GM19397 (cell line): Measurements from ENCODE around the gene SUMO4.

ENCODE experiments used
- ATAC-seq: cut with Tn5 transposase; IDR thresholded peaks from one replicate; pipeline ENCODE4 v1.9.1; 2021; ENCODE audit warnings: mild to moderate bottlenecking, moderate library complexity; ENCODE audit not compliant: unreplicated experiment

Gene SUMO4

DNA sequence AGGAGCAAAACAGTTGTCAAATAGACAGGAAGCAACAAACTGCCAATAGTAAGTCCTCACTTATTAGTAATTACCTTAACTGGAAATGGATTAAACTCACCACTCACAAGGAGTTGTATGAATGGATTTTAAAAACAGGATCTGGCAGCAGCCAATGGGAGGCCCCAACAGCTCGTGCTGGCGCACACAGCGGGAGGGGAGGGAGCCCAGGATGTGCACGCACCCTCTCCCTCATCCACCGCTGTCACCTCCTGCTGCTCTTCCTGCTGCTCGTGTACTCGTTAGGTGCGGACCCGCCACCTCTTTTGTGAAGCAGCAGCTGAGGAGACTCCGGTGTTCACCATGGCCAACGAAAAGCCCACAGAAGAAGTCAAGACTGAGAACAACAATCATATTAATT, at the start of gene SUMO4:
Gene SUMO4, plus strand, starts transcription at position 213 of the 400 bp plus-strand sequence. Its CDS starts 130 bp downstream, at position 343.
- ATAC-seq: no peak

DNA sequence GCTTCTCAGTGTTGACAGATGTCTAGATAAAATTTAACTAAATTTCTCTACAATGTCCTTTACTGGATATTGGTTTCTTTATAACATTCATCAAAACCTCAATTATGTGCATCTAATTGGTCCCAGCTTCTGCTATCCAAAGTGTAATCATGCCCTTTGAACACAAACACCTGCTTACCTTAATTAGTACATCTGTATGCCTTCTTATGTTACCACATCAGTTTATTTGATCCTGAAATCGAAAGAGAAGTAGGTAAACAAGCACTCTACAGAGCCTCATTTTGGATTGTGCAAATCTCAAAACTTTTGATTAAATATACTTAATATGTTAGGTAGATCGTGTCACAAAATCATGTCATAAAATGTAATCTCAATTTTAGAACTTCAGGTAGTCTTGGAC, 46.1 kb upstream of the SUMO4 start:
- ATAC-seq: no peak

DNA sequence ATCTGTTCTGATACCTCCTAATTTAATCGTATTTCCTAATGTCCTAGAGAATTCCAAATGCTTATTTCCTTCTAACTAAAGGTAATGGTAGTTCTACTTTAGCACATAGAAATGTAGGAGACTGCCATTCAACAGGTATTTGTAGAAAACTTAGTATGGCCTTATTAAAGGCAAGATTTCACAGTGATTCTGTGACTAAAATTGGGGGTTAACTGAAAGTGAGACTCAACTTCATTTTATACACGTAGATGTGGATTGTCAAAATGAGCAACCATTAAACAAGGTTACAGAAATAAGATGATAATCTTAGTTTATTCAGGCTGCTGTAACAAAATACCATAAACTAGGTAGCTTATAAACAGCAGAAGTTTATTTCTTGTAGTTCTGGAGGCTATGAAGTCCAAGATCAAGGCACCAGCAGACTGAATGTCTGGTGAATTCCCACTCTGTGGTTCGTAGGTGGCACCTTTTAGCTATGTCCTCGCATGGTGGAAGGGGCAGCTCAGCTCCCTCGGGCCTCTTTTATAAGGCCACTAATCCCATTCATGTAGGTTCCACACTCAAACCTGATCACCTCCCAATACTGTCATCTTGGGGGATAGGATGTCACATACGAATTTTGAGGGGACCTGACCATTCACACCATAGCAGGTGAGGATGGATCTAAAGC, 43.8 kb upstream of the SUMO4 start:
- no peak for ATAC-seq

DNA sequence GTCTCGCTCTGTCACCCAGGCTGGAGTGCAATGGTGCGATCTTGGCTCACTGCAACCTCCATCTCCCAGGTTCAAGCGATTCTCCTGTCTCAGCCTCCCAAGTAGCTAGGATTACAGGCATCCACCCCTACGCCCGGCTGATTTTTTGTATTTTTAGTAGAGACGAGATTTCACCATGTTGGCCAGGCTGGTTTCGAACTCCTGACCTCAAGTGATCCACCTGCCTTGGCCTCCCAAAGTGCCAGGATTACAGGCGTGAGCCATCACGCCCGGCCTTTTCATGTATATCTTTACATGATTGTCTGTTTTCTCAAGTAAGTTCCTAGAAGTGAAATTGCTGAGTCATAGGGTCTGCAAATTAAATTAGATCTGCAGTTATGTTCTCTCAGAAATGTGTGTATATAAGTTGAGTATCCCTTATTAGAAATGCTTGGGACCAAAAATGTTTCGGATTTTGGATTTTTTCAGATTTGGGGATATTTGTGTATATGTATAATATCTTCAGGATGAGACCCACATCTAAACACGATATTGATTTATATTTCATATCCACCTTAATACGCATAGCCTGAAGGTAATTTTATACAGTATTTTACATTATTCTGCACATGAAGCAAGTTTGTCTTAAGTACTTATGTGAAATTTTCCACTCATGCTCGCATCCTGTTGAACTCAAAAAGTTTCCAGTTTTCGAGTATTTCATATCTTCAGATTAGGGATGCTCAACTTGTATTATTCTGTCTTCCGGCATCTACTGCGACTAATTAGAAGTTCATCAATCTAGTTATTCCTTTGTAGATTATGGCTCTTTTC, 42.1 kb upstream of the SUMO4 start:
- no peak for ATAC-seq

DNA sequence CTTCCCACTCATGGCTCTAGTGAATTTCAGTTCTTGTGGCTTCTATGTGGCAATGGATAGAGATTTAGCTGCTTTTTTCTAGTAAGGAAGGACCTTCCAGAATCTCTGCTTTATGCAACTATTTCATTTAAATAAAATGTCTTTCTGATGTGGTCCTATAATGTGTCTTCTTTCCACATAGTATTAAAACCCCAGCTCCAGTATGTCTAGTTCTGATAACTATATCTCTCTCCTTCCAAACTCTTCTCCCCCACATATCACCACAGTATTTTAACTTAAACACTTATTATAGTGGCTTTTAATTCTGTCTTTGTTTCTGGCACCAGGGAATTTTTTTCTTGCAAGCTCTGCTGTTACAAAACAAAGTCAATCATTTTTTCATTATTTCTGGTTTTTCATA, 40.6 kb upstream of the SUMO4 start:
- ATAC-seq: no peak

DNA sequence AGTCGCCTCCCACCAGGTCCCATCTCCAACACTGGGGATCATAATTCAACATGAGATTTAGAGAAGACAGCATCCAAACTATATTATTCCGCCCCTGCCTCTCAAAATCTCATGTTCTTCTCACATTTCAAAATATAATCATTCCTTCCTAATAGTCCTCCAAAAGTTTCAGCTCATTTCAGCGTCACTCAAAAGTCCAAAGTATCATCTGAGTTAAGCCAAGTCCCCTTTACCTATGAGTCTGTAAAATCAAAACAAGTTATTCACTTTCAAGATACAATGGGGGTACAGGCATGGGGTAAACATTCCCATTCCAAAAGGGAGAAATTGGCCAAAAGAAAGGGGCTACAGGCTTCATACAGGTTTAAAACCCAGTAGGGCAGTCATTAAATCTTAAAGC, 39.5 kb upstream of the SUMO4 start:
- ATAC-seq: no peak

DNA sequence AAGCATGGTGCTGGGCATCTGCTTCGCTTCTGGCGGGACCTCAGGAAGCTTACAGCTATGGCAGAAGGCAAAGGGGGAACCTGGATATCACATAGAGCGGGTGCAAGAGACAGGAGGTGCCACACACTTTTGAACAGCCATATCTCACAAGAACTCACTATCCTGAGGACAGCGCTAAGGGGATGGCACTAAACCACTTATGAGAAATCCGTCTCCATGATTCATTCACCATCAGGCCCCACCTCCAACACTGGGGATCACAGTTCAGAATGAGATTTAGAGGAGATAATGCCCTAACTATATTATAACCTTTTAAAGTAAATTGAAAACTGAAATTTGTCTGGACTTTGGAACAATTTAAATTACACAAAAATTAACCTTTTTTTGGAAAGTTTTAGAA, 37.8 kb upstream of the SUMO4 start:
- ATAC-seq: no peak

DNA sequence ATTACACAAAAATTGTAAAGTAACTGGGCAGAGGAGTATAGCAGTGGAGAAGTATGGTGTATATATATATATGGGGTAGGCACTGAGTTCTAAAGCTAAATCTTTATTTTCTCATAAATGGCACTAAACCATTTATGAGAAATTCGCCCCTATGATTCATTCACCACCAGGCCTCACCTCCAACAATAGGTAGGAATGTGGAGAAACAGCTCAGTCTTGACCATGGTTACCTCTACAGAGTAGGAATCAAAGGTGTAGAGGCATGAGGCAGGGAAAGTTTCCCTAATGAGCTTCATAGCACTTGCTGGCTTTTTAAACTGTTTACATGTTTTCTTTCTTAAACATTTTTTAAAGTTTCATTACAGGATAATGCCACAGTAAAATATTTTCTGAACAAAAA, 36.9 kb upstream of the SUMO4 start:
- ATAC-seq: no peak

DNA sequence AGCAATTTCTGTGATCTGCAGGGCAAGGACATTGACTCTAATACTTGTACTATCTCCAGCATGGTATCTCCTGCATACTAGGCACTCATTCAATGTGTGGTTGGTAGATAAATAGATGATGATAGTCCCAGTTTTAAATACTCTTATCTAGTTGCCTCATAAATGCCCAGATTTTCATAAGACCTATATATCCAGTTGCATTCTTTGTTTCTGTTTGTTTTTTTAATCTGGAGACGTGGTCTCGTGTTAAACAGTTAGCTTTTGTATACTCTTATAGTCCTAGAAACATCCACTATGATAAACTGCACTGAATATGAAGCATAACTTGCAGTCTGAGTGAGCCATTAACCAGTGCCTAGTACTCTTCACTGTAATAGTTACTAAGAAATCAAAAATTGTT, 35.5 kb upstream of the SUMO4 start:
- no peak for ATAC-seq

DNA sequence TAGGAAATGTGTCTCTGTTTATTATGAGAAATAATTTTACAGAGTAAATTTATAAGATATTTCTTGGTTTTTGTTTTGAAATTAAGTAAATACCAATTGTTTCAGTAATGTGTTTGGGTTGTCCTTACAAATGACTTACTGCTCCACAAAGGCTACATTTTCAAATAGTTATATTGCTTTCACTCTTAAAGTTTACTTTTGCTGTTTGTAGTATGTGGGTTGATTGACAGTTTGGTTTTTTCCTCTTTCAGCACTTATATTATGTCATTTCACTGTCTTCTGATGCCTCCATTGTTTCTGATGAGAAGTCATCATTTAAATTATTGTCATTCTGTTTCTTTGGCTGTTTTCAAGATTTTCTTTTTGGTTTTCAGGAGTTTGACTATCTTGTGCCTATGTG, 34.9 kb upstream of the SUMO4 start:
- ATAC-seq: no peak

DNA sequence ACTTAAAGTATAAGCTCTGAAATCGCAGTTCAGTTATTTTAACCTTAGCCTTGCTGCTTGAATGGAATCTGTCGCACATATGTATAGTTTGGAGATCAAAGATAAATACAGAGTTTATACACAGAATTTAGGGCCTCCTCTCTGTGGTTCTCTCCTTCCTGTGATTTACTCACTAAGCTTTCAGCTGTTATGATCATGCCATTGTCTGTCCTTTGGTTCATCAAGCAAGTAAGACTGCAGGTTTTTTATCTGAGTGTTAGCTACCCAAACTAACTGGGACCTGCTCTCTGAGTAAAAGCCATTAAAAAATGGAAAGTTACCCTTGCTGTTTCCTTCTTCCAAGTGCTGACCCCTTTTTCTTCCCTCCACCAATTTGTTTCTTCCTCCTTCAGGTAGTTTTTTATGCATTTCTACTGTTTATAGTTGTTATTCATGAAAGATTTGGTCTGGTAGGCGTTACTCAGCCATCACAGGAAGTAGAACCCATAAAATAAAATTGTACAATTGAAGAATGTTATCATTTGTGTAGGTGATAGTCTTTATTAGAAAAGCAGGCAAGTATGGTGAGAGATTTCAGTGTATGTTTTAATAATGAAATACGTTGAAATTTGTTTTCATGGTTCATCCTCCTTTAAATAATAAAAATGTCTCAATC, 33.7 kb upstream of the SUMO4 start:
- ATAC-seq: no peak

DNA sequence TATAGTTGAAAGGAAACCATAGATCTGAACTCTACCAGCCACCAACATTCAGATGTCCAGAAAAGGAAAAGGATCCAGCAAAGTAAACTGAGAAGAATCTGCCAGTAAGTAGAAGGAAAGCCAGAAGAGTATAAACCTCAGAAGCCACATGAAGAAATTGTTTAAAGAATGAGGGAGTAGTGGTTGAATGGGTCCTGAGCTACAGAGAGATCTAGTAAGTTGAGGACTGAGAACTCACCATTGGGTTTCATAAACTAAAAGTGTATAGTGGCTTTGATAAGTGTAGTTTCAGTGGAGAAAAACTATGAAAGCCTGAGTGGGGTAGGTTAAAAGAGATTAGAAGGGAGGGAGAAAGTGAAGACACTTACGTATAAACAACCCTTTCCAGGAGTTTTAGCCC, 32.0 kb upstream of the SUMO4 start:
- ATAC-seq: no peak

DNA sequence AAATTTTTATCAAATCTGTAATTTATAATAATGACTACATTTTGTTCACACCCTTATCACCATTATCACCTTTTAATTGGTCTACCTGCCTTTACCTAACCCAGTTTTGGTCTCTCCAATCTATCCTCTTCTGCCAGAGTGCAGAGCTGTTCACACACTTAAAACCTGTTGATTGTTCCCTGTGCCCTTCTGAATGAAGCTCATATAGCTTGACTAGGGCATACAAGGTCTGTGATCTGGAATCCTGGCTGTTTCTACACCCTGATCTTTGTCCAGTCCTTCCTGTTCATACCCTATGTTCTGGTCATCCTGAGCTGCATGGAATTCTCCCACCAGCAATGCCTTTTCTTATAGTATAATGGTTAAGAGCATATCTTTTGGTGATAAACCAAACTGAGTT, 28.9 kb upstream of the SUMO4 start:
- ATAC-seq: no peak

DNA sequence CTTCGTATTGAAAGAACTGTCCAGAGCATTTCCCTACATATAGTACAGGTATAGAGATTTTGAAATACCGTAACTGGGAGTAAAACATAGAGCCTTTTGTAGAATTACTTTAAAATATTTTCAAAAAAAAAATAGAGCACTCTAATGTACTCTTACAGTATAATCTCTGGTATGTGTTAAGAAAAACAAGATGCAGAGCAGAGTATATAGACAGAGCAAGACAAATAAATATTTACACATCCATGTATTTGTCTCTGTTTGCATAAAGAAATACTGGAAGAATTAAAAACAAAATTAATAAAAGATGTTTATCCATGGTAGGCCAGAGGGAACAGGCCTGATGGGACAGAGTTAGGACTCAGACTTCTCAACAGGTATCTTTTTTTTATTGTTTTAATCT, 28.0 kb upstream of the SUMO4 start:
- ATAC-seq: no peak

DNA sequence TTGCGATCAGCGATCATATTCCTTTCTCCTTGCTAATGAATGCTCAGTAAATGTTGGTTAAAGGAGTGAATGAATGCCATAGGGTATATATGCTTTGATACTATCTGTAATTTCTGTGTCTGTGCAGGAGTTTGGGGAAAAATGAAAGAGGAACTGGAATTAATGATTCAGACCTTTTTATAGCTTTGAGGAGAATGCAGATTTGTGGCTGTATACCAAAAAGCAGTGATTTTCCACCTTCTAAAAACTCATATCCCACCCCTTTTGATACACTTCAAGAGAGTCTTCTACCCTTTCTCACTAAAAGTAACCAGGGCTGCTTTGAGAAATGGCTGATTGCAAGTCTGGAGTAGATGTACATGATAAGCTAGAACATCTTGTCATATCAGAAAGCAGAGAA, 26.6 kb upstream of the SUMO4 start:
- no peak for ATAC-seq

DNA sequence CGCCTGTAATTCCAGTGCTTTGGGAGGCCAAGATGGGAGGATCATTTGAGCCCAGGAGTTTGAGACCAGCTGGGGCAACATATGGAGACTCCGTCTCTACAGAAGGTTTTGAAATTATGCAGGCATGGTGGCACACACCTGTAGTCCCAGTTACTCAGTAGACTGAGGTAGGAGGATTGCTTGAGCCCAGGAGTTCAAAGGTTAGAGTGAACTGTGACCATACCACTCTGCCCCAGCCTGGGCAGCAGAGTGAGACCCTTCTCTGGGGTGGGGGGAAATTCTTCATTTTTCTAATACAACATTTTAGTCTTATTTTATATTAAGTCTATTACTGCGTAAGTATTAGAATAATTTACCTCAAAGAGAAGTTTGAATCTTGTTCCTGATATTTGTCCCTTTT, 20.1 kb upstream of the SUMO4 start:
- no peak for ATAC-seq

DNA sequence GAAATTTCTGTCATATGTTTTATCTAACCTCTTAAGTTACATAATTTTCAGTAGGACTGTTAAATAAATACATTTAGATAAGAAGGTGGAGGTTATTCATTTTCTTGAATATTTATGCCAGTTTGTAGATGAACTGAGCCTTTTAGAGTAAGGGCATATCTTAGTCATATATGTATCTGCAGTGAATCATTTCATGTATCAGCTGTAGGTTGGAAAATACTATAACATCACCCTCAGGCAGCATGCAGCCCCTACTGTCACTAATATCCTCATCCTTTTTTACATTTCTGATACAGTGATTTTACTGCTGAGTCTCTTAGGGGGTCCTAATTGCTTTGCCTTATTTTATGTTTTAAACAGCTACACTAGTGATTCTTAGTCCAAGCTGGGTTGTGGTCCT, 19.5 kb upstream of the SUMO4 start:
- ATAC-seq: no peak

DNA sequence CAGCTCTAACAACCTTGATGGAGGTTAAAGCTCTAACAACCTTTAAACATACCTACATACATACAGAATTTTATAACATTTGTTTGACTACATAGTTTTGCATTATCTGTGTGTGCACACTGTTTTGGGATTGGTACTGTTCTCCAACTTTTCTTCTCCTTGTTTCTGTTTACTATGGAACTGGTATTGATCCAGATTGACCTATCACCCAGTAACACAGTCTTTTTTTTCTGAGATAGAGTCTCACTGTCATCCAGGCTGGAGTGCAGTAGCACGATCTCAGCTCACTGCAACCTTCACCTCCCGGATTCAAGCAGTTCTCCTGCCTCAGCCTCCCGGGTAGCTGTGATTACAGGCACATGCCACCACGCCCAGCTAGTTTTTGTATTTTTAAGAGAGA, 16.7 kb upstream of the SUMO4 start:
- no peak for ATAC-seq

DNA sequence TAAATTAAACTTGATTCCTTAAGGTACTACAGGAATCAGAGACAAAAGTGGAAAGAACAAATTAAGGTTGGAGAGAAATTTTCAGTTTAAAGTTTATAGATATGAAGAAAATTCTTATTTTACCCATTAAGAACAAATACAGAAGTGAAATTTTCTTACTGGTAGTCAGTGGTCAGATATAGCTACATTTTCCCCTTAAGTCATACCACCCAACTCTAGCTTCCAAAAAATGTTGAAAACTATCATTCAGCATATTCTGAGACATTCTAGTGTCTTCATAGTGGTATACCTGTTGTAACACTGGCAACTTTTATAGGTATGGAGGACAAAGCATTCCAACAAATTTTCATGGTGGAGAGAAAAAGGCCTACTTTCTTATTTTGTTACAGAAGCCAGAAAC, 15.6 kb upstream of the SUMO4 start:
- ATAC-seq: no peak

DNA sequence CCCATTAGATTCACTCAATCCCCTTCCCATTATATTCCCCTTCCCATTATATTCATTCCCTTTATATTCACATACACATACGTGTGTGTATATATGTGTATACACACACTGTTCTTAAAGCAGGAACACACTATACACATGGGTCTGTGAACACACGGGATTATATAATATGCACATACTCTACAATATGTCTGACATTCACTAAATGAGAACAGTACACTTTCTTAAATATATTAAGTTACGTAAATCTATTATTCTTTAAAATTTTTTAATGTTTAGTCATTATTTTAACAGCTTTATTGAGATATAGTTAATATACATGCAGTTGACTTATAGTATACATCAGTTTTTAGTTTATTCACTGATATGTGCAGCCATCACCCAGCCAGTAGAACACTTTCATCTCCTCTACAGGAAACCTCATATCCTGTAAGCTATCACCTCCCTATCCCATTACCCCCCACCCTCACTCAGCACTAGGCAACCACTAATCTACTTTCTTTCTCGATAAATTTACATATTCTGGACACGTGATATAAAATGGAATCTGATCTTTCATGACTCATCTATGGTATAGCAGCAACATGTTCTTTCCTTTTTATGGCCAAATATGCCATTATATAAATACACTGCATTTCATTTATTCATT, 13.9 kb upstream of the SUMO4 start:
- no peak for ATAC-seq

DNA sequence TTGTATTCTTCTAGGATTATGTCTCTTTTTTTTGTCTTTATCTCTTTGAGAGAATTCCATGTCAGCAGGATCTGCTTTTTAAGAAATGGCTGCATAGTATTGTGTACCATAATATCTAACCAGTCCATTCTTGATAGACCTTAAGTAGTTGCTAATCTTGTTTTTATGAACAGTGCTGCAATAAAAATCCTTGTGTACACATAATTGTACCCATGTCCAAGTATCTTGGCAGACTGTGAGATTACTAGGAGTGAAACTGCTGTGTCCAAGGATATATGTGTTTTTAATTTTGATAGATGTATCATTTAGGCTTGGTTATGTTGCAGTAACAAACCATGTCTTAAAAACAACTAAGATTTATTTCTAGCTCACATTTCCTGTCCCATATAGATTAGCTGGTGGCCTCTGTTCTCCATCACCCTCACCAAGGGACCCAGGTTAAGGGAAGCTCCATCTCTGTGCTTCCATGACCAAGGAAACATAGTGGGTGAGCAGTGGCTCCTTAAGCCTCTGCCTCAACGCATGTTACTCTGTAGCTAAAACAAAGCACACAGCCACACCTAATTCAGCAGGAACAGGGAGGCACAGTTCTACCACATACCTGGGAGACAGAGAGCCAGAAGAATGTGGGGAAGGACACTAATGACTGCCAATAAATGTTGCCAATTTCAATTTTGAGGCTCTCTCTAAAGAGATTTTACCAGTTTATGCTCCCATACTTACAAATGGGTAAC, 12.1 kb upstream of the SUMO4 start:
- ATAC-seq: no peak
